MM.1S (cell line): ENCODE results near the gene PCCA.

Experiments
- DNase-seq: peaks from one replicate; pipeline ENCODE4 v3.0.0-alpha.2; 2015
- H2AFZ ChIP-seq: fragments of 300-600 bp; sonication (generic); 2 replicates; pipeline ENCODE4 v1.6.0; 2016; ENCODE audit warnings: antibody characterized with exemption, low read length
- H3F3A ChIP-seq: fragments of 300-600 bp; sonication (generic); 2 replicates; pipeline ENCODE4 v1.6.1; 2016; ENCODE audit warnings: mild to moderate bottlenecking, antibody characterized with exemption, low read length, moderate library complexity, mixed read lengths; ENCODE audit not compliant: insufficient read depth
- H3K27ac ChIP-seq: fragments of 300-600 bp; sonication (generic); 2 replicates; pipeline ENCODE4 v1.5.1; 2016; ENCODE audit warnings: mild to moderate bottlenecking, low read length
- H3K27me3 ChIP-seq: fragments of 300-600 bp; sonication (generic); replicated peaks from 2 replicates; pipeline ENCODE4 v1.6.0; 2016; ENCODE audit warnings: low read length; ENCODE audit not compliant: insufficient read depth
- H3K36me3 ChIP-seq: fragments of 300-600 bp; sonication (generic); replicated peaks from 2 replicates; pipeline ENCODE4 v1.6.1; 2016; ENCODE audit warnings: mild to moderate bottlenecking, low read length, mixed read lengths; ENCODE audit not compliant: insufficient read depth
- H3K4me1 ChIP-seq: fragments of 300-600 bp; sonication (generic); 2 replicates; pipeline ENCODE4 v1.6.1; 2016; ENCODE audit warnings: low read length, mixed read lengths
- H3K4me2 ChIP-seq: fragments of 300-600 bp; sonication (generic); 2 replicates; pipeline ENCODE4 v1.6.0; 2016; ENCODE audit warnings: low read depth, low read length
- H3K4me3 ChIP-seq: fragments of 300-600 bp; sonication (generic); 2 replicates; pipeline ENCODE4 v1.5.1; 2016; ENCODE audit warnings: low read length, mixed read lengths
- H3K79me2 ChIP-seq: fragments of 300-600 bp; sonication (generic); 2 replicates; pipeline ENCODE4 v1.6.1; 2016; ENCODE audit warnings: mixed run types, low read length, mixed read lengths
- H3K9ac ChIP-seq: fragments of 300-600 bp; sonication (generic); 2 replicates; pipeline ENCODE4 v1.6.1; 2016; ENCODE audit warnings: low read length, mixed read lengths
- H3K9me2 ChIP-seq: fragments of 300-600 bp; sonication (generic); replicated peaks from 2 replicates; pipeline ENCODE4 v1.6.1; 2016; ENCODE audit warnings: mild to moderate bottlenecking, low read length, mixed read lengths; ENCODE audit not compliant: insufficient read depth
- H3K9me3 ChIP-seq: fragments of 300-600 bp; sonication (generic); replicated peaks from 2 replicates; pipeline ENCODE4 v1.6.1; 2016; ENCODE audit warnings: mild to moderate bottlenecking, low read length, mixed read lengths; ENCODE audit not compliant: insufficient read depth
- H4K20me1 ChIP-seq: fragments of 300-600 bp; sonication (generic); 2 replicates; pipeline ENCODE4 v1.6.1; 2016; ENCODE audit warnings: mild to moderate bottlenecking, low read length, moderate library complexity, mixed read lengths; ENCODE audit not compliant: insufficient read depth
- EZH2 ChIP-seq: fragments of 300-600 bp; sonication (generic); optimal IDR thresholded peaks from 2 replicates; pipeline ENCODE3; 2017; ENCODE audit warnings: low read depth, mild to moderate bottlenecking, antibody characterized with exemption, low read length, mixed read lengths
- EZH2phosphoT487 ChIP-seq: fragments of 300-600 bp; sonication (generic); IDR thresholded peaks from 2 replicates; pipeline ENCODE4 v1.6.1; 2018; ENCODE audit warnings: antibody characterized with exemption, low read length
- TF ChIP-seq, protein P1 (sequence below): fragments of 300-600 bp; sonication (generic); IDR thresholded peaks from 2 replicates; pipeline ENCODE4 v1.5.1; 2016; ENCODE audit warnings: antibody characterized with exemption, low read length, mixed read lengths

PCCA gene

DNA sequence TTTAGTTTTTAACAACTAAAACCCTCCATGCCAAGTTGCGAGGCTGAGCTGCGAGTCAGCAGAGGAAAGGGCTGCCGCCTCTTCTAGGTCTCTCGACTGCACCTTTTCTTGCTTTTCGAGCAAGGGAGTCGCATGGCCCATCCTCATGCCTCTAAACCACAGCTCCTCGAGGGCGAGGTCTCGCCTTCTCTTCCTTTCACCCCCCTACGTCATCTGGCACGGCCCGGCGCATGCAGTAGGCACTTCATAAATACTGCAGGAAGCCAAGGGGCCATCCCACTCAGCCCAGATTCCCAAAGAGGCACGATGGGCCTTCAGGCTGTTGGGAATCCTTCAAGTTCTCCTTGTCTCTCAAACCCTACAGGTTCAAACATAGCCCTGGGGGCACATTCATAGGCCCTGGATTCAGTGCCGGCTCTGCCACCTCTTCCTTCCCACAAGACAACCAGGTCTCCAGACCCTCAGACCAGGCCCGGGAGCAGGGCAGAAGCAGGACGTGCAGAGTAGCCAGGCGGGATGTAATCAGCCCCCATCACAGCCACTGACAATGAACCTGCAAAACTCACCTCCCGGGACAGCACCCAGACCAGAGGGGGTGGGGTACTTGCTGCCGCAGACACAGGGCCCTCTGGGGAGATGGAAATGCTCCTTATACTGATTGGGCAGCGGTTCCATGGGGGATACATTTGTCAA, 458.0 kb downstream of the PCCA start:
- no peak overlapping the region for H3K27ac ChIP-seq
- TF ChIP-seq, protein P1, sequence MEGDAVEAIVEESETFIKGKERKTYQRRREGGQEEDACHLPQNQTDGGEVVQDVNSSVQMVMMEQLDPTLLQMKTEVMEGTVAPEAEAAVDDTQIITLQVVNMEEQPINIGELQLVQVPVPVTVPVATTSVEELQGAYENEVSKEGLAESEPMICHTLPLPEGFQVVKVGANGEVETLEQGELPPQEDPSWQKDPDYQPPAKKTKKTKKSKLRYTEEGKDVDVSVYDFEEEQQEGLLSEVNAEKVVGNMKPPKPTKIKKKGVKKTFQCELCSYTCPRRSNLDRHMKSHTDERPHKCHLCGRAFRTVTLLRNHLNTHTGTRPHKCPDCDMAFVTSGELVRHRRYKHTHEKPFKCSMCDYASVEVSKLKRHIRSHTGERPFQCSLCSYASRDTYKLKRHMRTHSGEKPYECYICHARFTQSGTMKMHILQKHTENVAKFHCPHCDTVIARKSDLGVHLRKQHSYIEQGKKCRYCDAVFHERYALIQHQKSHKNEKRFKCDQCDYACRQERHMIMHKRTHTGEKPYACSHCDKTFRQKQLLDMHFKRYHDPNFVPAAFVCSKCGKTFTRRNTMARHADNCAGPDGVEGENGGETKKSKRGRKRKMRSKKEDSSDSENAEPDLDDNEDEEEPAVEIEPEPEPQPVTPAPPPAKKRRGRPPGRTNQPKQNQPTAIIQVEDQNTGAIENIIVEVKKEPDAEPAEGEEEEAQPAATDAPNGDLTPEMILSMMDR = no peak
- TF ChIP-seq EZH2phosphoT487 (no peak), EZH2 (no peak)
- H3K4me1 ChIP-seq = peaks cover 8% of the 10 kb centered on the region
- H3K4me2 ChIP-seq = no peak overlapping the region
- H3F3A ChIP-seq = peaks cover 5% of the 10 kb centered on the region; the same call in 1 of the 2 replicates
- H4K20me1 ChIP-seq = no peaks in the 10 kb centered on the region
- H3K4me3 ChIP-seq = no peak overlapping the region
- H3K36me3 ChIP-seq = no peaks in the 10 kb centered on the region
- H3K9me2 ChIP-seq = no peaks in the 10 kb centered on the region
- no peaks in the 10 kb centered on the region for H3K9me3 ChIP-seq
- DNase-seq = no peak
- H3K27me3 ChIP-seq = no peaks in the 10 kb centered on the region
- H3K79me2 ChIP-seq = no peaks in the 10 kb centered on the region
- no peak overlapping the region for H3K9ac ChIP-seq
- no peak overlapping the region for H2AFZ ChIP-seq

DNA sequence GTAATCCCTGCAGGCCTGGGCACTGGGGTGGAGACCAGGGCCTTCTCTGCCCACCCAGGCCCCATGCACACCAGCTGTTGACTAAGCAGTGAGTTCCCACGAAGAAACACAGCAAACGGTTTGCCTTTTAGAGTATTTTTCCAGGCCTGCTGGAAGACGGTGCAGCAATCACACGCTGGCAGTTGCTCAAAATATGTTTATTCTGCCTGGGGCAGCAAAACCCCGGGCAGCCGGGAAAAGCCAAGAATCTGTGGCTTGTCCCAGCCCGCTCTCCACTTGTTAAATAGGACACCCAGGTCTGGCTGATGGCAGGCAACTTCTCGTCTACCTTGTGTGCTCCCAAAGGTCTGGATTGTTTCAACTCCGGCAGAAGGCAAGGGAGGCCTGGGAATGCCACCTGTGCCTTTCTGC, 458.9 kb downstream of the PCCA start:
- Histone ChIP-seq H2AFZ (no peak overlapping the region), H3K9me3 (no peaks in the 10 kb centered on the region), H3K4me1 (no peaks in the 10 kb centered on the region), H3K27ac (no peak overlapping the region), H3K9ac (no peak overlapping the region), H3F3A (no peaks in the 10 kb centered on the region), H3K4me2 (no peak overlapping the region), H3K9me2 (no peaks in the 10 kb centered on the region), H3K79me2 (no peaks in the 10 kb centered on the region), H3K36me3 (no peaks in the 10 kb centered on the region), H3K4me3 (no peak overlapping the region), H3K27me3 (no peaks in the 10 kb centered on the region), H4K20me1 (no peaks in the 10 kb centered on the region)
- DNase-seq = no peak
- TF ChIP-seq, protein P1 = no peak
- TF ChIP-seq EZH2phosphoT487 (no peak), EZH2 (no peak)

DNA sequence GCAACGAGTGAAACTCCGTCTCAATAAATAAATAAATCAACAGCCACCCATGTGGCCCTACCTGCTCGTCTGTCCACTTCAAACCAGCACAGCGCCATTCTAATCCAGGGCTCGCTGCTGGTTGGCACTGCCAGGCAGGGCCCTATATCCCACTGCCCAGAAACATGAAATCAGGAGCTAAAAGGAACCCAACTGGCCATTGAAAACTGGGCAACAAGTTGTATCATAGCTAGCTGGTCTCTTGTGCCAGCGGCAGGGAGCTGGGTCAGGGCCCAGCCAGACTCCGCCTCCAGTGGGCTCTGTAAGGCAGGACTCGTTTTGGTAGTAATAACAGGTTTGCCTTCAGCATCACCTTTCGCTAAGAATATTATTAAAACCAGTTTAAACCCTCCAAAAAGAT, 460.4 kb downstream of the PCCA start:
- Histone ChIP-seq H3K9me3 (no peaks in the 10 kb centered on the region), H3K4me1 (no peaks in the 10 kb centered on the region)
- no peak for DNase-seq

DNA sequence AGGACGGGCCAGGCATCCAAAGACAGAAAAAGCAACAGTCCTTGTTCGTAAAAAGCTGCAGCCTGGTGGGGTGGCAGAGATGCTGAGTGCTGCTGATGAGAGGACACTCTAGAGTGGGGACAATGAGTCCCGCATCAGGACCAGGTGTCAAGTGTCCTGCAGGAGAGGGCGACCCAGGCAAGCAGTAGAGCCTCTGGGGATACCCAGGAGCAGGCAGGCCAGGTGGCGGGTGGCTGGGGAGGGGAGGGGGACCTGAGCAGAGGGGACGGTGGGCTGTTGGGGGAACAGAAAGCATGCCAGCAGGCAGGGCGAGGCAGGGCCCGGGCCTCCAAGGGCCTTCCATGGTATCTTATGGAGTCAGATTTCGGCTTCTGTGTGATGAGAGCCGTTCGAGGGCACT, 463.9 kb downstream of the PCCA start:
- Histone ChIP-seq H3K9ac (no peak overlapping the region), H3F3A (no peaks in the 10 kb centered on the region), H3K4me1 (no peaks in the 10 kb centered on the region), H3K4me3 (no peak overlapping the region), H2AFZ (no peak overlapping the region), H3K4me2 (no peak overlapping the region), H3K9me2 (no peaks in the 10 kb centered on the region), H3K27ac (no peak overlapping the region), H4K20me1 (no peaks in the 10 kb centered on the region), H3K9me3 (no peaks in the 10 kb centered on the region), H3K36me3 (no peaks in the 10 kb centered on the region), H3K79me2 (no peaks in the 10 kb centered on the region), H3K27me3 (no peaks in the 10 kb centered on the region)
- no peak for DNase-seq
- TF ChIP-seq, protein P1 = no peak
- TF ChIP-seq EZH2 (no peak), EZH2phosphoT487 (no peak)

More for the DNA sequence above, 460.4 kb downstream of the PCCA start:
- Histone ChIP-seq H3K27me3 (no peaks in the 10 kb centered on the region), H3K36me3 (no peaks in the 10 kb centered on the region), H4K20me1 (no peaks in the 10 kb centered on the region), H3K79me2 (no peaks in the 10 kb centered on the region), H3F3A (no peaks in the 10 kb centered on the region), H3K27ac (no peak overlapping the region), H3K9ac (no peak overlapping the region), H2AFZ (no peak overlapping the region), H3K4me2 (no peak overlapping the region), H3K4me3 (no peak overlapping the region), H3K9me2 (no peaks in the 10 kb centered on the region)
- no peak for TF ChIP-seq EZH2phosphoT487
